Measurements from ENCODE around the gene CALM1. TPM values are rescaled to one million over a fixed set of nuclear protein-coding genes. Genes with fewer than 3 reads are reported as not detected.

Gene CALM1
- total RNA-seq, 1 donor from 2014 or later = 347 TPM

- no peaks in the 10 kb centered on the region for H3K9me3 Mint-ChIP-seq
- no peak overlapping the region for H3K4me3 Mint-ChIP-seq
- H3K4me1 Mint-ChIP-seq (ENCODE audit: unreplicated experiment) = peaks cover 20% of the 10 kb centered on the region
- DNase-seq (ENCODE audit: extremely low spot score, unreplicated experiment) = no peak
- no peaks in the 10 kb centered on the region for H3K36me3 Mint-ChIP-seq
- H3K27me3 Mint-ChIP-seq = no peaks in the 10 kb centered on the region
- TF ChIP-seq, protein P1, sequence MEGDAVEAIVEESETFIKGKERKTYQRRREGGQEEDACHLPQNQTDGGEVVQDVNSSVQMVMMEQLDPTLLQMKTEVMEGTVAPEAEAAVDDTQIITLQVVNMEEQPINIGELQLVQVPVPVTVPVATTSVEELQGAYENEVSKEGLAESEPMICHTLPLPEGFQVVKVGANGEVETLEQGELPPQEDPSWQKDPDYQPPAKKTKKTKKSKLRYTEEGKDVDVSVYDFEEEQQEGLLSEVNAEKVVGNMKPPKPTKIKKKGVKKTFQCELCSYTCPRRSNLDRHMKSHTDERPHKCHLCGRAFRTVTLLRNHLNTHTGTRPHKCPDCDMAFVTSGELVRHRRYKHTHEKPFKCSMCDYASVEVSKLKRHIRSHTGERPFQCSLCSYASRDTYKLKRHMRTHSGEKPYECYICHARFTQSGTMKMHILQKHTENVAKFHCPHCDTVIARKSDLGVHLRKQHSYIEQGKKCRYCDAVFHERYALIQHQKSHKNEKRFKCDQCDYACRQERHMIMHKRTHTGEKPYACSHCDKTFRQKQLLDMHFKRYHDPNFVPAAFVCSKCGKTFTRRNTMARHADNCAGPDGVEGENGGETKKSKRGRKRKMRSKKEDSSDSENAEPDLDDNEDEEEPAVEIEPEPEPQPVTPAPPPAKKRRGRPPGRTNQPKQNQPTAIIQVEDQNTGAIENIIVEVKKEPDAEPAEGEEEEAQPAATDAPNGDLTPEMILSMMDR (conservative IDR thresholded peaks at IDR 0.05) = no peak
- H3K27ac Mint-ChIP-seq = peak overlapping the region; percentile 64
Observed at GRCh38 chr14:90438841-90439240, 42.0 kb downstream of the CALM1 start.

DNA sequence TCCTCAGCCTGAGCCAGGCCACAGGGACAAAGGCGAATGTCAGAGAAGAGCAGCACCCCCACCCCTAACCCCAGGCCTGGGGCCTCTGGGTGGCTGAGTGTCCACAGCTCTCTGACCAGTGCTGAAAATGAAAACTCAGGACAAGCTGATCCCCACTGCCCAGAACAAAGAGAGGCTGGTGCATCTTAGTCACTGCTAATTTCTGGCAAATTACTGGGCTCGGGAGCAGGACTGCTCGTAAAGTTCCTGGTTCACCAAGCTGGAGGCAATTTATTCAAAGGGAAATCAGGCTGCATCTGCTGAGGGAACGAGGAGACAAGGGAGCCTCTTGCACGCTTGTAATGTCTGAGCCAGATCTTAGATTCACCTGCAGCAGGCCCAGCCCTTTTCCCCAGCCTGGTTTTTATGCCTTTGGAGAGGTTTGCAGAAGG lies 43.2 kb downstream of the CALM1 start:
- H3K4me1 Mint-ChIP-seq (ENCODE audit: unreplicated experiment) = peaks cover 21% of the 10 kb centered on the region
- H3K27ac Mint-ChIP-seq = no peak overlapping the region
- TF ChIP-seq, protein P1 (conservative IDR thresholded peaks at IDR 0.05) = no peak
- no peaks in the 10 kb centered on the region for H3K27me3 Mint-ChIP-seq
- H3K36me3 Mint-ChIP-seq = no peaks in the 10 kb centered on the region
- no peak overlapping the region for H3K4me3 Mint-ChIP-seq
- H3K9me3 Mint-ChIP-seq = no peaks in the 10 kb centered on the region
- DNase-seq (ENCODE audit: extremely low spot score, unreplicated experiment) = no peak

- H3K4me1 Mint-ChIP-seq (ENCODE audit: unreplicated experiment) = peaks cover 21% of the 10 kb centered on the region
Observed at GRCh38 chr14:90440592-90440991, 43.8 kb downstream of the CALM1 start.

GRCh38 chr14:90442388-90442787 lies 45.6 kb downstream of the CALM1 start:
- no peak for DNase-seq (ENCODE audit: extremely low spot score, unreplicated experiment)
- Mint-ChIP-seq H3K9me3 (peaks cover 8% of the 10 kb centered on the region), H3K27ac (no peak overlapping the region), H3K4me3 (no peak overlapping the region), H3K27me3 (no peaks in the 10 kb centered on the region), H3K36me3 (no peaks in the 10 kb centered on the region), H3K4me1 (ENCODE audit: unreplicated experiment) (peaks cover 21% of the 10 kb centered on the region)
- TF ChIP-seq, protein P1 (conservative IDR thresholded peaks at IDR 0.05) = no peak

More at GRCh38 chr14:90440592-90440991, 43.8 kb downstream of the CALM1 start:
- H3K9me3 Mint-ChIP-seq = no peaks in the 10 kb centered on the region
- H3K27ac Mint-ChIP-seq = no peak overlapping the region
- no peaks in the 10 kb centered on the region for H3K36me3 Mint-ChIP-seq
- no peak overlapping the region for H3K4me3 Mint-ChIP-seq
- H3K27me3 Mint-ChIP-seq = no peaks in the 10 kb centered on the region
- DNase-seq (ENCODE audit: extremely low spot score, unreplicated experiment) = no peak
- TF ChIP-seq, protein P1 (conservative IDR thresholded peaks at IDR 0.05) = no peak

DNA sequence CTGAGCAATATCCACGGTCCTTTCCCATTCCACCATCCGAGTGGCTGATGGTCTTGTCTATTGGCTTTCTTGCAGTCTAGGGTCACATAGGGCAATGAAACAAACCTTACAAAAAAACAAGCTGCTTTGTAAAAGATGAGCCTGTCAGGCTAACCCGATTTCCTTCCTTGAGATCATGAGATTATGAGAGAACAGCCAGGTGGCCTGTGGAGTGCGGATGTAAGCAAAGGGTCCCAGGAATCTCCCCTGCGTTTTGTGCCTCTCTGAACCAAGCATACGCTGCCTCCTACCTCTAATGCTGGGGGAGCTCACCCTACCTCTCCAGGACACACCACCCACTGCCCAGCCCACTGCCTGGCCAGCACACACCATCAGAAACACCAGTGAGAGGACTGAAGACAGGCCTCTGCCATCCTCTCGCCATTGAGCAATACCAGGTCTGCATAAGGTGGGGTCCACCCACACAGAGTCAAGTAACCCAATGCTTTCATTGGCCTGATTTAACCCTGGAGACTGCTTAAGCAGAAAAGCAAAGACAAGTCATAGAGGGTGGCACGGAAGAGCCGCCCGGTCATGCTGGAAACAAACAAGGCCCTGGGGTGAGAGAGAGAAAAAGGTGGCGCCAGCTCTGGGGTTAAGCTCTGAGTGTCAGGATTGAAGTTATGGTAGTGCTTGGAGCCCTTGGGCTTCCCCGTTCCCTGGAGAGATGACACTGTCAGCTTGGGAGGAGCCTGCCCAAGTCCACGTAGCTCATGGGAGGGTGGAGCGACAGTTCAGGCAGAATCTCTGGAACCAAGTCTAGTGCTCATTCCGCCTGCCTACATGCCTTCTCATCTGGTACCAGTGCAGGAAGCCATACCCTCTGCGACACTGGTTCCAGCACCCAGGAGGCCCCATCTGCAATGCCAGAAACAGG lies 46.6 kb downstream of the CALM1 start:
- Mint-ChIP-seq H3K36me3 (no peaks in the 10 kb centered on the region), H3K27ac (peak overlapping the region; percentile 91), H3K4me3 (peak overlapping the region; percentile 39), H3K4me1 (ENCODE audit: unreplicated experiment) (peaks cover 21% of the 10 kb centered on the region), H3K9me3 (peaks cover 17% of the 10 kb centered on the region), H3K27me3 (no peaks in the 10 kb centered on the region)
- TF ChIP-seq, protein P1 (conservative IDR thresholded peaks at IDR 0.05) = no peak
- no peak for DNase-seq (ENCODE audit: extremely low spot score, unreplicated experiment)
